A549 (cell line): Measurements from ENCODE around the gene PRKD1. TPM values are rescaled to one million over a fixed set of nuclear protein-coding genes. Genes with fewer than 3 reads are reported as not detected.

Experiments
- ATAC-seq, 2 experiments: fragments of 200-7000 bp in 1 of 2; fragments of >200 bp in 1 of 2; cut with Nextera tagmentation in 1 of 2; cut with Tn5 transposase in 1 of 2; 3 replicates each; pipeline versions ENCODE4 v1.8.0 to v1.9.1; 2018 to 2020; ENCODE audit warnings: mild to moderate bottlenecking in 1 of 2, moderate library complexity in 1 of 2
- CTCF ChIA-PET: fragments of 300-600 bp; sonication (Branson Sonifier 250); formaldehyde crosslinking; extraction: SDS; loops from one replicate; lab custom pipeline; 2021; ENCODE audit warnings: antibody characterized with exemption, inconsistent platforms; lab: Yijun Ruan, JAX
- POLR2A ChIA-PET: fragments of 350-600 bp; formaldehyde crosslinking; extraction: SDS; loops from one replicate; lab custom pipeline; 2021; ENCODE audit warnings: antibody characterized with exemption, inconsistent platforms; lab: Yijun Ruan, JAX
- DNase-seq, 2 experiments: peaks; one replicate each; pipeline versions ENCODE4 v3.0.0 to v3.0.0-alpha.2; 2011 to 2016; ENCODE audit warnings: low read depth in 1 of 2, low spot score in 1 of 2
- FAIRE-seq: peaks from 2 replicates; lab custom pipeline; 2011; peaks lifted over from hg19 to GRCh38; lab: Jason Lieb, UNC
- H3K27ac ChIP-seq, 2 experiments: fragments of >200 bp; sonication (Bioruptor Twin); formaldehyde crosslinking; 3 replicates each; pipeline ENCODE4 v1.5.1; 2016 to 2017
- H3K4me1 ChIP-seq: fragments of >200 bp; sonication (Bioruptor Twin); formaldehyde crosslinking; 3 replicates; pipeline ENCODE4 v1.6.1; 2016
- H3K4me2 ChIP-seq: fragments of >200 bp; sonication (Bioruptor Twin); formaldehyde crosslinking; 3 replicates; pipeline ENCODE4 v1.6.1; 2016
- H3K4me3 ChIP-seq: fragments of >200 bp; sonication (Bioruptor Twin); formaldehyde crosslinking; 3 replicates; pipeline ENCODE4 v1.5.1; 2016
- H3K9me3 ChIP-seq: fragments of >200 bp; sonication (Bioruptor Twin); formaldehyde crosslinking; 3 replicates; pipeline ENCODE4 v1.6.1; 2016
- BCL3 ChIP-seq: fragments of >200 bp; sonication (Bioruptor Twin); formaldehyde crosslinking; IDR thresholded peaks from 3 replicates; pipeline ENCODE4 v1.6.1; 2016
- BHLHE40 ChIP-seq: IDR thresholded peaks from 2 replicates; pipeline ENCODE4 v1.6.1; 2012; ENCODE audit warnings: low read depth, low read length, inconsistent platforms
- CEBPB ChIP-seq, 2 experiments: fragments of >200 bp in 1 of 2; sonication (Bioruptor Twin) in 1 of 2; formaldehyde crosslinking in 1 of 2; IDR thresholded peaks; 2 replicates each; pipeline ENCODE4 v1.6.1; 2012 to 2016
- CTCF ChIP-seq: fragments of >200 bp; sonication (Bioruptor Twin); formaldehyde crosslinking; IDR thresholded peaks from 3 replicates; pipeline ENCODE4 v1.5.1; 2016
- EHF ChIP-seq: fragments of 250-450 bp; sonication (Bioruptor Pico); IDR thresholded peaks from 2 replicates; pipeline ENCODE4 v1.5.0; 2020; ENCODE audit warnings: mild to moderate bottlenecking
- EP300 ChIP-seq, 2 experiments: fragments of >200 bp; sonication (Bioruptor Twin); formaldehyde crosslinking; IDR thresholded peaks; 2 replicates in 1 of 2; 3 replicates in 1 of 2; pipeline ENCODE4 v1.6.1; 2016 to 2017
- ESRRA ChIP-seq: fragments of 150-350 bp; IDR thresholded peaks from 2 replicates; pipeline ENCODE4 v1.6.1; 2014; ENCODE audit warnings: mild to moderate bottlenecking, low read length, borderline replicate concordance
- FOSL2 ChIP-seq, 2 experiments: fragments of 450-650 bp in 1 of 2; fragments of >200 bp in 1 of 2; sonication (Bioruptor Twin) in 1 of 2; formaldehyde crosslinking; IDR thresholded peaks; 2 replicates each; pipeline versions ENCODE4 v1.5.0 to v1.6.1; 2016 to 2020; ENCODE audit warnings: mild to moderate bottlenecking in 1 of 2, moderate library complexity in 1 of 2
- GATA3 ChIP-seq: IDR thresholded peaks from 2 replicates; pipeline ENCODE4 v1.6.1; 2012; ENCODE audit warnings: borderline replicate concordance
- HOXB5 ChIP-seq: fragments of 250-450 bp; sonication (Bioruptor Pico); IDR thresholded peaks from 2 replicates; pipeline ENCODE4 v1.5.0; 2020; ENCODE audit warnings: mild to moderate bottlenecking, moderate library complexity
- JUN ChIP-seq, 2 experiments: fragments of >200 bp; sonication (Bioruptor Twin); formaldehyde crosslinking; IDR thresholded peaks; 2 replicates in 1 of 2; 3 replicates in 1 of 2; pipeline ENCODE4 v1.6.1; 2016 to 2017
- JUNB ChIP-seq: fragments of >200 bp; sonication (Bioruptor Twin); formaldehyde crosslinking; IDR thresholded peaks from 2 replicates; pipeline ENCODE4 v1.6.1; 2016
- MAZ ChIP-seq: fragments of 150-350 bp; IDR thresholded peaks from 2 replicates; pipeline ENCODE4 v1.6.1; 2014; ENCODE audit warnings: antibody characterized with exemption, low read depth, low read length, borderline replicate concordance
- MYC ChIP-seq: IDR thresholded peaks from 2 replicates; pipeline ENCODE4 v1.6.1; 2012; ENCODE audit warnings: mild to moderate bottlenecking, inconsistent platforms, low read length, improper control_type of control experiment, borderline replicate concordance
- NPAS2 ChIP-seq: fragments of 250-450 bp; sonication (Bioruptor Pico); IDR thresholded peaks from 2 replicates; pipeline ENCODE4 v1.8.0; 2022; ENCODE audit warnings: mild to moderate bottlenecking, moderate library complexity, borderline replicate concordance
- POLR2A ChIP-seq: IDR thresholded peaks from 2 replicates; pipeline ENCODE4 v1.6.1; 2012; ENCODE audit warnings: mild to moderate bottlenecking, low read length
- RCOR1 ChIP-seq: fragments of 150-350 bp; IDR thresholded peaks from 2 replicates; pipeline ENCODE4 v1.6.1; 2014; ENCODE audit warnings: antibody characterized with exemption, low read length, low read depth
- RNF2 ChIP-seq: fragments of 200-600 bp; sonication (generic); IDR thresholded peaks from 2 replicates; pipeline ENCODE4 v1.6.1; 2016; ENCODE audit warnings: low read depth, mild to moderate bottlenecking, antibody characterized with exemption, moderate library complexity, borderline replicate concordance
- SMC3 ChIP-seq: fragments of >200 bp; sonication (Bioruptor Twin); formaldehyde crosslinking; IDR thresholded peaks from 3 replicates; pipeline ENCODE4 v1.6.1; 2018; ENCODE audit warnings: inconsistent platforms
- SREBF2 ChIP-seq: fragments of 450-650 bp; IDR thresholded peaks from 2 replicates; pipeline ENCODE4 v1.6.1; 2014; ENCODE audit warnings: mild to moderate bottlenecking, moderate library complexity
- TP53 ChIP-seq: fragments of 250-450 bp; sonication (Bioruptor Pico); IDR thresholded peaks from 2 replicates; pipeline ENCODE4 v1.5.0; 2021; ENCODE audit warnings: mild to moderate bottlenecking, moderate library complexity
- USF2 ChIP-seq: fragments of 450-650 bp; IDR thresholded peaks from 2 replicates; pipeline ENCODE4 v1.6.1; 2014; ENCODE audit warnings: antibody characterized with exemption
- ZC3H11A ChIP-seq: fragments of 450-650 bp; IDR thresholded peaks from 2 replicates; pipeline ENCODE4 v1.6.1; 2014; ENCODE audit warnings: antibody characterized with exemption, mild to moderate bottlenecking
- ZFP36 ChIP-seq: fragments of 450-650 bp; IDR thresholded peaks from 2 replicates; pipeline ENCODE4 v1.6.1; 2014; ENCODE audit warnings: borderline replicate concordance; ENCODE audit not compliant: partially characterized antibody
- ZSCAN20 ChIP-seq: fragments of 250-450 bp; sonication (Bioruptor Pico); IDR thresholded peaks from 2 replicates; pipeline ENCODE4 v1.8.0; 2022; ENCODE audit warnings: mild to moderate bottlenecking, moderate library complexity
- whole genome bisulfite sequencing: methylation state at CpG from one replicate; pipeline ENCODE4 v1.1.6; 2017; ENCODE audit errors: missing lambda C conversion rate; 5-methylcytosine and 5-hydroxymethylcytosine counted together
- polyA plus RNA-seq, 4 experiments: library from polyadenylated mRNA; depleted of rRNA in 3 of 4; stranded (reverse); fragments of >200 nt; fragmentation: RNase III in 1 of 4; extraction: RNeasy Plus Mini Kit Qiagen cat#74134 plus additional on column Dnase treatment in 1 of 4; gene quantifications; 2 replicates in 3 of 4; 3 replicates in 1 of 4; pipeline ENCODE4 v1.2.3, GENCODE V29; 2011 to 2017

PRKD1 gene
- polyA plus RNA-seq, 2 of the 4 experiments (the other 2 are of a cell fraction) = 3.0 to 7.8 TPM

- no peaks in the 10 kb centered on the region for H3K4me1 ChIP-seq
- WGBS = 51% methylated on average over 4 of the region's 4 CpGs
- H3K4me3 ChIP-seq = no peak overlapping the region
- CTCF ChIA-PET = interaction anchor here (0.7 to 0.9 kb wide), 2 partner anchors 9 to 355 kb away, joined by 3 read pairs; no protein-coding TSS in a partner anchor
- H3K4me2 ChIP-seq = no peak overlapping the region
- H3K27ac ChIP-seq = no peak overlapping the region
- TF ChIP-seq ESRRA = no peak
- DNase-seq = no peak
- ATAC-seq = no peak
- no peaks in the 10 kb centered on the region for H3K9me3 ChIP-seq
- no peak for FAIRE-seq
- POLR2A ChIA-PET = no interaction called here
These were observed 309.2 kb downstream of the PRKD1 start for GRCh38 chr14:29618323-29619067.

GRCh38 chr14:29616922-29617321 lies 310.7 kb downstream of the PRKD1 start:
- FAIRE-seq = no peak
- TF ChIP-seq POLR2A = no peak
- no peak for TF ChIP-seq EP300 (IDR thresholded peaks at IDR 0.05)
- TF ChIP-seq ZSCAN20 (CRISPR knock-in tag) = no peak
- no peak for TF ChIP-seq JUN (IDR thresholded peaks at IDR 0.05)
- no peak for TF ChIP-seq MAZ
- TF ChIP-seq ZFP36 = no peak
- no peak for TF ChIP-seq GATA3
- TF ChIP-seq CEBPB (IDR thresholded peaks at IDR 0.05) = no peak
- no peak for TF ChIP-seq JUNB
- TF ChIP-seq HOXB5 = no peak
- no peak for TF ChIP-seq RNF2
- TF ChIP-seq RCOR1 = no peak
- TF ChIP-seq ZC3H11A = no peak
- TF ChIP-seq MYC = no peak
- Histone ChIP-seq H3K4me1 (no peaks in the 10 kb centered on the region), H3K27ac (no peak overlapping the region), H3K4me3 (no peak overlapping the region), H3K4me2 (no peak overlapping the region), H3K9me3 (no peaks in the 10 kb centered on the region)
- ATAC-seq = no peak
- POLR2A ChIA-PET = no interaction called here
- DNase-seq = no peak
- CTCF ChIA-PET = no interaction called here

- no peak overlapping the region for H3K4me3 ChIP-seq
- H3K9me3 ChIP-seq = no peaks in the 10 kb centered on the region
- no peak overlapping the region for H3K27ac ChIP-seq
- DNase-seq = no peak
- CTCF ChIA-PET = no interaction called here
- ATAC-seq = no peak
- no peak overlapping the region for H3K4me2 ChIP-seq
- POLR2A ChIA-PET = no interaction called here
- no peak for TF ChIP-seq JUN (IDR thresholded peaks at IDR 0.05)
- no peak for TF ChIP-seq BHLHE40
- TF ChIP-seq USF2 = no peak
- no peak for TF ChIP-seq SREBF2
- no peak for TF ChIP-seq MAZ
- TF ChIP-seq EHF (CRISPR knock-in tag) = no peak
- no peak for TF ChIP-seq TP53
- no peak for TF ChIP-seq SMC3
- TF ChIP-seq NPAS2 (CRISPR knock-in tag) = no peak
- TF ChIP-seq BCL3 = no peak
- TF ChIP-seq FOSL2 (IDR thresholded peaks at IDR 0.05) = no peak
- TF ChIP-seq FOSL2 (CRISPR knock-in tag; IDR thresholded peaks at IDR 0.05) = no peak
- TF ChIP-seq CTCF = no peak
- TF ChIP-seq RCOR1 = no peak
- FAIRE-seq = no peak
- WGBS = 29% methylated on average over 2 of the region's 2 CpGs
- no peaks in the 10 kb centered on the region for H3K4me1 ChIP-seq
These were observed 318.8 kb downstream of the PRKD1 start for GRCh38 chr14:29608861-29609260.
